ENCODE measurements around the gene LRRC7.

Gene LRRC7

GRCh38 chr1:70101231-70101630 lies 533.5 kb downstream of the LRRC7 start:
- no peak overlapping the region for H2AFZ ChIP-seq (ENCODE audit: low read length, unreplicated experiment)
- no peak overlapping the region for H3K27ac ChIP-seq (ENCODE audit: low read depth, low read length)
- no peaks in the 10 kb centered on the region for H3K79me2 ChIP-seq (ENCODE audit: control insufficient read depth, insufficient read depth, low read length, unreplicated experiment)
- H3K36me3 ChIP-seq (ENCODE audit: insufficient read depth, low read length), result no peaks in the 10 kb centered on the region
- H3K4me1 ChIP-seq (ENCODE audit: control insufficient read depth, insufficient read depth, low read length, unreplicated experiment), result no peaks in the 10 kb centered on the region
- no peak overlapping the region for H3K4me3 ChIP-seq (ENCODE audit: low read depth, low read length)
- H3K27me3 ChIP-seq (ENCODE audit: insufficient read depth, low read length), result no peaks in the 10 kb centered on the region

GRCh38 chr1:70101774-70102173 lies 534.1 kb downstream of the LRRC7 start:
- Histone ChIP-seq H2AFZ (ENCODE audit: low read length, unreplicated experiment) (no peak overlapping the region), H3K27ac (ENCODE audit: low read depth, low read length) (no peak overlapping the region), H3K36me3 (ENCODE audit: insufficient read depth, low read length) (no peaks in the 10 kb centered on the region), H3K4me3 (ENCODE audit: low read depth, low read length) (no peak overlapping the region), H3K79me2 (ENCODE audit: control insufficient read depth, insufficient read depth, low read length, unreplicated experiment) (no peaks in the 10 kb centered on the region), H3K4me1 (ENCODE audit: control insufficient read depth, insufficient read depth, low read length, unreplicated experiment) (no peaks in the 10 kb centered on the region), H3K27me3 (ENCODE audit: insufficient read depth, low read length) (no peaks in the 10 kb centered on the region)

GRCh38 chr1:70103770-70104169 lies 536.0 kb downstream of the LRRC7 start:
- H3K27ac ChIP-seq (ENCODE audit: low read depth, low read length), result no peak overlapping the region
- H2AFZ ChIP-seq (ENCODE audit: low read length, unreplicated experiment), result no peak overlapping the region
- H3K4me3 ChIP-seq (ENCODE audit: low read depth, low read length), result no peak overlapping the region
- H3K27me3 ChIP-seq (ENCODE audit: insufficient read depth, low read length), result no peaks in the 10 kb centered on the region
- H3K36me3 ChIP-seq (ENCODE audit: insufficient read depth, low read length), result no peaks in the 10 kb centered on the region
- no peaks in the 10 kb centered on the region for H3K79me2 ChIP-seq (ENCODE audit: control insufficient read depth, insufficient read depth, low read length, unreplicated experiment)
- H3K4me1 ChIP-seq (ENCODE audit: control insufficient read depth, insufficient read depth, low read length, unreplicated experiment), result no peaks in the 10 kb centered on the region

GRCh38 chr1:70109241-70109640 lies 541.5 kb downstream of the LRRC7 start:
- H2AFZ ChIP-seq (ENCODE audit: low read length, unreplicated experiment), result no peak overlapping the region
- H3K4me3 ChIP-seq (ENCODE audit: low read depth, low read length), result no peak overlapping the region
- H3K27me3 ChIP-seq (ENCODE audit: insufficient read depth, low read length), result no peaks in the 10 kb centered on the region
- H3K36me3 ChIP-seq (ENCODE audit: insufficient read depth, low read length), result no peaks in the 10 kb centered on the region
- H3K27ac ChIP-seq (ENCODE audit: low read depth, low read length), result no peak overlapping the region
- H3K79me2 ChIP-seq (ENCODE audit: control insufficient read depth, insufficient read depth, low read length, unreplicated experiment), result no peaks in the 10 kb centered on the region
- no peaks in the 10 kb centered on the region for H3K4me1 ChIP-seq (ENCODE audit: control insufficient read depth, insufficient read depth, low read length, unreplicated experiment)

- Histone ChIP-seq H3K27ac (ENCODE audit: low read depth, low read length) (no peak overlapping the region), H3K27me3 (ENCODE audit: insufficient read depth, low read length) (no peaks in the 10 kb centered on the region), H2AFZ (ENCODE audit: low read length, unreplicated experiment) (no peak overlapping the region), H3K4me3 (ENCODE audit: low read depth, low read length) (no peak overlapping the region), H3K4me1 (ENCODE audit: control insufficient read depth, insufficient read depth, low read length, unreplicated experiment) (no peaks in the 10 kb centered on the region), H3K79me2 (ENCODE audit: control insufficient read depth, insufficient read depth, low read length, unreplicated experiment) (no peaks in the 10 kb centered on the region), H3K36me3 (ENCODE audit: insufficient read depth, low read length) (no peaks in the 10 kb centered on the region)
These were observed 545.1 kb downstream of the LRRC7 start for GRCh38 chr1:70112838-70113237.

- H3K79me2 ChIP-seq (ENCODE audit: control insufficient read depth, insufficient read depth, low read length, unreplicated experiment), result no peaks in the 10 kb centered on the region
These were observed 547.6 kb downstream of the LRRC7 start for GRCh38 chr1:70115315-70115714.

GRCh38 chr1:70117046-70117445 lies 549.3 kb downstream of the LRRC7 start:
- no peak overlapping the region for H3K4me3 ChIP-seq (ENCODE audit: low read depth, low read length)

More at GRCh38 chr1:70115315-70115714, 547.6 kb downstream of the LRRC7 start:
- Histone ChIP-seq H2AFZ (ENCODE audit: low read length, unreplicated experiment) (no peak overlapping the region), H3K4me1 (ENCODE audit: control insufficient read depth, insufficient read depth, low read length, unreplicated experiment) (no peaks in the 10 kb centered on the region), H3K27me3 (ENCODE audit: insufficient read depth, low read length) (no peaks in the 10 kb centered on the region), H3K4me3 (ENCODE audit: low read depth, low read length) (no peak overlapping the region), H3K27ac (ENCODE audit: low read depth, low read length) (no peak overlapping the region), H3K36me3 (ENCODE audit: insufficient read depth, low read length) (no peaks in the 10 kb centered on the region)

GRCh38 chr1:70134148-70134547 lies 566.4 kb downstream of the LRRC7 start:
- no peaks in the 10 kb centered on the region for H3K27me3 ChIP-seq (ENCODE audit: insufficient read depth, low read length)
- peak overlapping the region; percentile 90 for H2AFZ ChIP-seq (ENCODE audit: low read length, unreplicated experiment)
- H3K4me3 ChIP-seq (ENCODE audit: low read depth, low read length), result no peak overlapping the region
- H3K4me1 ChIP-seq (ENCODE audit: control insufficient read depth, insufficient read depth, low read length, unreplicated experiment), result peaks cover 8% of the 10 kb centered on the region
- H3K36me3 ChIP-seq (ENCODE audit: insufficient read depth, low read length), result no peaks in the 10 kb centered on the region
- H3K79me2 ChIP-seq (ENCODE audit: control insufficient read depth, insufficient read depth, low read length, unreplicated experiment), result no peaks in the 10 kb centered on the region
- no peak overlapping the region for H3K27ac ChIP-seq (ENCODE audit: low read depth, low read length)

More at GRCh38 chr1:70117046-70117445, 549.3 kb downstream of the LRRC7 start:
- H3K4me1 ChIP-seq (ENCODE audit: control insufficient read depth, insufficient read depth, low read length, unreplicated experiment), result no peaks in the 10 kb centered on the region
- no peak overlapping the region for H2AFZ ChIP-seq (ENCODE audit: low read length, unreplicated experiment)
- H3K36me3 ChIP-seq (ENCODE audit: insufficient read depth, low read length), result no peaks in the 10 kb centered on the region
- H3K27ac ChIP-seq (ENCODE audit: low read depth, low read length), result no peak overlapping the region
- H3K27me3 ChIP-seq (ENCODE audit: insufficient read depth, low read length), result no peaks in the 10 kb centered on the region
- H3K79me2 ChIP-seq (ENCODE audit: control insufficient read depth, insufficient read depth, low read length, unreplicated experiment), result no peaks in the 10 kb centered on the region

- Histone ChIP-seq H3K4me3 (ENCODE audit: low read depth, low read length) (no peak overlapping the region), H3K4me1 (ENCODE audit: control insufficient read depth, insufficient read depth, low read length, unreplicated experiment) (peaks cover 25% of the 10 kb centered on the region), H2AFZ (ENCODE audit: low read length, unreplicated experiment) (no peak overlapping the region), H3K27me3 (ENCODE audit: insufficient read depth, low read length) (no peaks in the 10 kb centered on the region), H3K27ac (ENCODE audit: low read depth, low read length) (peak overlapping the region; percentile 16; the same call in 1 of the 2 replicates), H3K36me3 (ENCODE audit: insufficient read depth, low read length) (no peaks in the 10 kb centered on the region; the same call in 1 of the 2 replicates), H3K79me2 (ENCODE audit: control insufficient read depth, insufficient read depth, low read length, unreplicated experiment) (no peaks in the 10 kb centered on the region)
These were observed 572.6 kb downstream of the LRRC7 start for GRCh38 chr1:70140343-70140742.

- no peak overlapping the region for H3K4me3 ChIP-seq (ENCODE audit: low read depth, low read length)
- H3K4me1 ChIP-seq (ENCODE audit: control insufficient read depth, insufficient read depth, low read length, unreplicated experiment), result peaks cover 25% of the 10 kb centered on the region
- no peaks in the 10 kb centered on the region; the same call in 1 of the 2 replicates for H3K36me3 ChIP-seq (ENCODE audit: insufficient read depth, low read length)
- H3K27me3 ChIP-seq (ENCODE audit: insufficient read depth, low read length), result no peaks in the 10 kb centered on the region
- no peaks in the 10 kb centered on the region for H3K79me2 ChIP-seq (ENCODE audit: control insufficient read depth, insufficient read depth, low read length, unreplicated experiment)
- H2AFZ ChIP-seq (ENCODE audit: low read length, unreplicated experiment), result no peak overlapping the region
- peak overlapping the region; percentile 16; the same call in 1 of the 2 replicates for H3K27ac ChIP-seq (ENCODE audit: low read depth, low read length)
These were observed 573.2 kb downstream of the LRRC7 start for GRCh38 chr1:70140894-70141293.

- Histone ChIP-seq H3K36me3 (ENCODE audit: insufficient read depth, low read length) (no peaks in the 10 kb centered on the region; the same call in 1 of the 2 replicates), H3K4me1 (ENCODE audit: control insufficient read depth, insufficient read depth, low read length, unreplicated experiment) (peaks cover 32% of the 10 kb centered on the region), H3K79me2 (ENCODE audit: control insufficient read depth, insufficient read depth, low read length, unreplicated experiment) (no peaks in the 10 kb centered on the region), H3K4me3 (ENCODE audit: low read depth, low read length) (no peak overlapping the region), H3K27me3 (ENCODE audit: insufficient read depth, low read length) (no peaks in the 10 kb centered on the region), H2AFZ (ENCODE audit: low read length, unreplicated experiment) (no peak overlapping the region), H3K27ac (ENCODE audit: low read depth, low read length) (no peak overlapping the region)
These were observed 574.4 kb downstream of the LRRC7 start for GRCh38 chr1:70142075-70142474.

All from ACC112 (cell line).